ENCODE measurements around the gene RGP1.

The RGP1 gene, protein sequence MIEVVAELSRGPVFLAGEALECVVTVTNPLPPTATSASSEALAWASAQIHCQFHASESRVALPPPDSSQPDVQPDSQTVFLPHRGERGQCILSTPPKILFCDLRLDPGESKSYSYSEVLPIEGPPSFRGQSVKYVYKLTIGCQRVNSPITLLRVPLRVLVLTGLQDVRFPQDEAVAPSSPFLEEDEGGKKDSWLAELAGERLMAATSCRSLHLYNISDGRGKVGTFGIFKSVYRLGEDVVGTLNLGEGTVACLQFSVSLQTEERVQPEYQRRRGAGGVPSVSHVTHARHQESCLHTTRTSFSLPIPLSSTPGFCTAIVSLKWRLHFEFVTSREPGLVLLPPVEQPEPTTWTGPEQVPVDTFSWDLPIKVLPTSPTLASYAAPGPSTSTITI

DNA sequence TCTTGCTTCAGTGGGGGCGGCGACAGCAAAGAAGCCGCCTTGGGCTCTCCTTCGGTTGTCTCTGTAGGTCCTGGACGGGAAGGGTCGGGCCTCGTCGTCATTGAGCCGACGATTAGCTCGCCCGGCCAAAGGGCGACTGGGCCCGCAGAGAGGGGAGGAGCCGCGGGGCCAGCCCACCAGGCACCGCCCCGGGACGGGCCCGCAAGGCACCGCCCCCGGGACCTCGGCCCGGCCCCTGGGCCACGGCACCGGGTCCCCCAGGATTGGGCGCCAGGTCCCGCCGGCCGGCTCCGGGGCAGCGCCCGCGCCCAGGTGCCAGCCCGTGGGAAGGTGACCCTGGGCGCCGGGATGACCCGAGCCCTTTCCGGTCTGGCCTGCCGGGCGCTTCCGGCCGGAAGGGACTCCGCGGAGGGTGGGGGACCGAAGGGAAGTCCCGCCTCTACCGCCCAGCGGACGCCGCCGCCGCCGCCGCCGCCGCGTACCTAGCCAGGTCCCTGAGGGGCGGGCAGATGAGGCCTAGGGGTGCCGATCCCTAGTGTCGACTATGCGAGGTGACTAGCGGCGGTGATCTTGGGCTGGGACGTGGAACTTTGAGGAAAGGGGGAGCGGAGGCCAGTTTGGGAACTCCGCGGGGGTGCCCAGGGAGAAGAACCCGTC lies at the start of gene RGP1, which contains the start of gene GBA2:
TSS of gene RGP1 (plus strand) at position 430 of the 657 bp plus-strand sequence. CDS start 469 bp downstream, outside the sequence.
TSS of gene GBA2 (minus strand) at position 371 of the 657 bp plus-strand sequence. CDS start 524 bp downstream, outside the sequence.
- peak in 1 of 2 donors; percentile 47 for DNase-seq (ENCODE audit: low read depth in 2 of 2, low spot score in 1 of 2)

DNA sequence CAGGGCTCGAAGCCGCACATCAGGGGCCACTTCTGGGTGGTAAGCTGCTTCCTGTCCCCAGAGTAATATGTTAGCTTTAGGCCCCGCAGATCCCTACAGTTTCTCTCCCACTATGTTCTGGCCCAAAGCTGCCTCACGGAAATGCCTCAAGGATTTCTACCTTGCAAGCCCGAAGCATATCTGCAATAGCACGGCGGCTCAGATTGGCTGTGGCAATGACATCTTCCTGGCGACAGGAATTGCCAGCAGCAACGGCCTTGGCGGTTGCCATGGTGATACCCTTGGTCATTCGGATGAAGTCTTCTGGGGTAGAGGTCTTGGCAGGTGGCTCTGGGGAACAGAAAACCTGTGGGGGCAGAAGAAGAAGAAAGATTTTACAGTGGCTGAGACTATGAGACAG lies 49.1 kb upstream of the RGP1 start:
- DNase-seq (ENCODE audit: low read depth in 2 of 2, low spot score in 1 of 2): no peak

DNA sequence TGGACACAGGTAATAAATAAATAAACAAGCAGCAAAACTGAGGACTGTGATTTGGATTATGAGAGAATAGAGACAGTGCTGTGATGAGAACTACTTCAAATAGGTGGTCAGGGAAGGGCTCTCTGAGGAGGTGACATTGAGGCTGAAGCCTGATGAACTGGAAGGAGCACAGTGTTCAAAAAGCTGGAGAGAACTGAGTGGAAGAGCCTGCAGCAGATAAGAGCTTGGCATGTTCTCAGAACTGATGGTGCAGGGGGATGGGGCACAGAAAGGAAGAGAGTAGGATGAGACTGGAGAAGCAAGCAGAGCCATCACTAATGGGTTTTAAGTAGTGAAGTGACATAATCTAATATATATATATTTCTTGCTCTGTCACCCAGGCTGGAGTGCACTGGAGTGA lies 48.1 kb upstream of the RGP1 start:
- no peak for DNase-seq (ENCODE audit: low read depth in 2 of 2, low spot score in 1 of 2)

GRCh38 chr9:35702696-35703095 lies 46.4 kb upstream of the RGP1 start:
- no peak for DNase-seq (ENCODE audit: low read depth in 2 of 2, low spot score in 1 of 2)

- no peak for DNase-seq (ENCODE audit: low read depth in 2 of 2, low spot score in 1 of 2)
Measured at GRCh38 chr9:35703906-35704672, 45.0 kb upstream of the RGP1 start.

DNA sequence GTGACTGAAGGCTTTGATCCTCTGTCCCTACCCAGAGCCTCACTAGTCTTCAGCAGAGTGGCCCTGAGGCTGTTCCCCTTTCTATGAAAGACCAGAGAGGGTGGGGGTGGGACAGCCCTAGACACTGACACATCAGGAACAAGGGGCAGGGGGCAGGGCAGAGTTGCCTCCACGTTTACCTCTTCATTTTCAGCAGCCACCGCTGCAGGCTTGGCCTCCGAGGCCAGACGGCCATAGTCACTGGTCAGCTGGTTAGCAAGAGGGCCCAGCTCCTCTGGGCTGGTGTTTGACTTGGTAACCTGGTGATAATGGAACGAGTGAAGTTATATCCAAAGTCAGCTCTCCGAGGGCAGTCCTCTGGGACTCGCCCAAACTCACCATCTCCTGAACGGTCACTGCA lies 43.7 kb upstream of the RGP1 start:
- no peak for DNase-seq (ENCODE audit: low read depth in 2 of 2, low spot score in 1 of 2)

- no peak for DNase-seq (ENCODE audit: low read depth in 2 of 2, low spot score in 1 of 2)
Measured at GRCh38 chr9:35705836-35706430, 43.2 kb upstream of the RGP1 start.

- DNase-seq (ENCODE audit: low read depth in 2 of 2, low spot score in 1 of 2): no peak
Measured at GRCh38 chr9:35706951-35707350, 42.1 kb upstream of the RGP1 start.

GRCh38 chr9:35708146-35708545 lies 40.9 kb upstream of the RGP1 start:
- DNase-seq (ENCODE audit: low read depth in 2 of 2, low spot score in 1 of 2): no peak

DNA sequence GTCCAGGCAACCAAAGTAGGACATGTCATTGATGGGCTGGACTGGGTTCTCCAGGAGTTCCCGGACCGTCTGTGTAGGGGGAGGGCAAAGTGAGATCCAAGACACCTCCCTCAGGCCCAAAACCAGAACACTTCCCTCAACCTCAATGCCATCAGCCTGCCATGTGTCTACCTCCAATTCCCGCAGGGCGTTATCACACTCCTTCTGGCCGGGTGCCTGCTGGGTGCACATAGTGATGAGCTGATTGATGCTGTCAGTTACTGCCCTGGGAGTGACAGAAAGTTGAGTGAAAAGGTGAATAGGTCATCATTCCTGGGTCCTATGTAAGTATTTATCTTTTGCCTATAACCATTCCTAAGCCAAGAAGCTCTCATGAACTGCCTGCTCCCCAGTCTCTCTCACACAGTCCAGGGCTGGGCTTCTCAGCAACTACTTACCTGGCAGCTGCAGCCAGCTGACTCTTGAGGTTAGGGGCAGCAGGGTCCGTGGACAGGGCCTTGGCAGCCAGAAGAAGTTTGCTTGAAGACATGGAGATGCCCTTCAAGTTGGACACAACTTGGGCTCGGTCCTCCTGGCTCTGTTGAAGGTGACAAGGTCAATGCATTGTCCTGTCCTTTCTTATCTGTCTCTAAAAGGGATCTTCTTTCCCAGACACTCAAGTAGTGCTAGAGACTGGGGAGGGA lies 38.1 kb upstream of the RGP1 start:
- DNase-seq (ENCODE audit: low read depth in 2 of 2, low spot score in 1 of 2): no peak

DNA sequence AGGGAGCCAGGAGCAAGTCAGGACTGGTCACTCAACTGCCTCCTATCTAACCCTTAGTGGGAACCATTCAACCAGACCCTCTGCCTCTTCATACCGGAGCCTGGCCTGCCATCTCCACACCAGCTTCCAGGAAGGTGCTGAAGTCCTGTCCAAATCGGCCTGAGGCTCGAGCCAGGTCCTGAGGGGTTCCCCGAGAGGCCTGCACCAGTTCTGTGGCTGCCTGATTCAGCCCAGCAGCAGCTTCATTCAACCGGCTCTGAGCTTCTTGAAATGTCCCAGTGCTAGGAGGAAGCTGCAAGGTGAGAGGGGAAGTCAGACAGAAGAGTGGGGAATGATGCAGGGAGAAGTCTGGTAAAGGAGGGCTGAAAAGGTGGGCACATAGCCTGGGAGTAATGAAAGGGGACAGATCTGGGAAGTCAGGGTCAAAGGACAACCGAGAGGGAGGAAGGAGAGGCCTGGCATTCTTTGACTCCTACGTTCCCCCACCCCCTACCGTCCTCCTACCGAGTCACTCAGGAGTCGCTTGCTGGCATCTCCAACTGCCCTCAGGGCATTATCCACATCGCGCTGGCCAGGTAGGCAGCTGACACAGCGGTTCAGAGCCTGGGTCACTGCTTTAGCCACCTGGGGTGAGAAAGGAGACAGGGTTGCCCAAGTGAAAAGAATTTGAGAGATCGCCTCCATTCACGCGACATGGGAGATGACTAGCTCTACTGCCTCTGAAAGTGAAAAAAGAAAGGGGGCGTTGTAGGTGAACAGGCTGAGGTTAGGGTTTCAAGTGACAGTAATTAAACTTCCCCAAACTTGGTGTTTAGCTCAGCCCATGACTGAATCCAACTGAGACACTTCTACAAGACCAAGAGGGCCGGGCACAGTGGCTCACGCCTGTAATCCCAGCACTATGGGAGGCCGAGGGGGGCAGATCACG lies 37.3 kb upstream of the RGP1 start:
- DNase-seq (ENCODE audit: low read depth in 2 of 2, low spot score in 1 of 2): no peak

DNA sequence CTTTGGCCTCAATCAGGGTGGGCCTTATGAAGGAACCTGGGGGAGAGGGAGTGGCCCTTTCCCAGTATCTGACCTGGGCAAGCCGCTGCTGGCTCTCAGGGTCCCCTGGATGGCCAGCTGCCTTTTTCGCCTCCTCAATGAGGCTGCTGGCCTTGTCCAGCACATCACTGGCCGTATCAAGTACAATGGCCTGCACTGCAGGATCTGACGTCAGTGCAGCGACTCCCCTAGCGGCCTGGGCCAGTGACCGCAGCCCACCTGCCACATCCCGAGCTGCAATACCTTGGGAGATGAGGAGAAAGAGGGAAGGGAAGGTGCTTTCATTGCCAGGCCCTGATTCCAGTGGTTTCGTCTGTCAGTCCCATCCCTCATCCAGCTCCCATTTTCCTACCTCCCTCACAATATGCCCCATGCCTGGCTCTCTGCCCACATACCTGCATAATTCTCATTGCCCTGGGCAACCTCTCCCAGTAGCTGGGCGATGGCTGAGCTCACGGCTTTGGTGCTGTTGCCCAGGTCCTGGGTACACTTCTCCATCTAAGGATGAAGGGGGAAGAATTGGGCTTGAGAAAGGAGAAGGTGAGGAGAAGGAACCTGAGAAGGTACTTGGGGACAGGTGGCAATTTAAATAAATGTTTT lies 36.2 kb upstream of the RGP1 start:
- no peak for DNase-seq (ENCODE audit: low read depth in 2 of 2, low spot score in 1 of 2)

- no peak for DNase-seq (ENCODE audit: low read depth in 2 of 2, low spot score in 1 of 2)
Measured at GRCh38 chr9:35713578-35713977, 35.5 kb upstream of the RGP1 start.

DNA sequence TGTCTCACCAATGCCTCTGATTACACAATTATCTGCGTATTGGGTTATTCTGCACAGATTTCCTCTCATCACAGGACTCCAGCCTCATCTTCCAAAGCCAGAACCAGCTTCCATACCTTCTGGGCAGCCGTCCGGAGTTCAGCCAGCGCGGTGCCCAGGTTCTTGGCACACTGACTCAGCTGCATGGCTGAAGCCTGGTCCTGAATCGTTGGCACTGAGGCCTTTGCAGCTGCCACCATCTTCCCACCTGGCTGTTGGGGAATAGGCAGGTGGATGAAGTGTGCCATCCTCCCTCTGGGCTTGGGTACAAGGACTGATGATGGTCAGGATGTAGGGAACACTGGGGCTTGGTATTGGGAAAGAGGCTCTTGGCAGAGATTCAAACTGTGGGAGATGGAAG lies 35.0 kb upstream of the RGP1 start:
- no peak for DNase-seq (ENCODE audit: low read depth in 2 of 2, low spot score in 1 of 2)

DNA sequence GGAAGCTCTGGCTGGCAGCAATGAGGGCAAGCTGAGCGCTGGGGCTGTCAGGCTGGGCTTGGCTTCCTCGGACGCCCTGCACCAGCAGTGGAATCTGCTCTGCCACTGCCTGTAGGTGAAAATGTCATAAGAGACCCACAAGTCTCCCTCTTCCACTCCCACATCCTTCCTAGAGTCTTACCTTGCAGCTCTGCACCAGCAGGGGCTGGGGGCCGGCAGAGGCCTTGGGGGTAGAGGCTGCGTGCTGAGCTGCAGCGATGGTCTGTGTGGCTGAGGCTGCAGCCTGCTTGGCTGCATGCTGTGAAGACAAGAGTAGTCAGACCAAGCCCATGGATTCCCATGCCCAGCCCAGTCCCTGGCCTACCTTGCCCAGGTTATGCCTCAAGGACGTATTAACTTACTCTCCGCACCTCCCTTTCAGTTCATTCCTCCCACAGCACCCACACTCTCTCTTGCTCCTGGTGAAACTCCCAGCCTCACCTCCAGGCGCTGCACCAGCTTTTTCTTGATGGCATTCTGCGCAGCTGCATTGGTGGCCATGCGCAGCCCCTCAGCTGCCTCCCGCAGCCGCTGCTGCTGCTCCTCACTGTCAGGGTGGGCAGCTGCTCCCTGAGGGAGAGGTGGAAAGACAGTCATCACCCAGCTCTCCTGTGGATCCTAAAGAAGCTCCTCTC lies 34.4 kb upstream of the RGP1 start:
- no peak for DNase-seq (ENCODE audit: low read depth in 2 of 2, low spot score in 1 of 2)

DNA sequence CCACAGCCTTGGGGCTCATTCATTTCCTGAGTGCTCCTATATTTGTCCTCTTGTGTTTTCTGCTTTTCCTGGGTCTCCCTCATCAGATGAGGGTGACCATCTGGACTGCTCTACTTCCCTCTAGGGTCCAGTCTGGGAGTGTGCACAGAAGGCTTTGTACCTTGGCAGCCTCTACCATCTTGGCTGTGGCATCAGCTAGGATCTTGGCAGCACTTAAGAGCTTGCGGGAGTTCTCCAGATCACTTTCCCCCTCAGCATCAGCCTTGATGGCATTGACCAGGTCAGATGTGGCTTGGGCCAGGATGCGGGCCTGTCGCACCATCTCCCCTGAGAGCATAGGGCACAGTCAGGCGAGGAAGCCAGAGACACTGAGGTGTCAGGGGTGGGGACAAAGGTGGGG lies 32.9 kb upstream of the RGP1 start:
- no peak for DNase-seq (ENCODE audit: low read depth in 2 of 2, low spot score in 1 of 2)

DNA sequence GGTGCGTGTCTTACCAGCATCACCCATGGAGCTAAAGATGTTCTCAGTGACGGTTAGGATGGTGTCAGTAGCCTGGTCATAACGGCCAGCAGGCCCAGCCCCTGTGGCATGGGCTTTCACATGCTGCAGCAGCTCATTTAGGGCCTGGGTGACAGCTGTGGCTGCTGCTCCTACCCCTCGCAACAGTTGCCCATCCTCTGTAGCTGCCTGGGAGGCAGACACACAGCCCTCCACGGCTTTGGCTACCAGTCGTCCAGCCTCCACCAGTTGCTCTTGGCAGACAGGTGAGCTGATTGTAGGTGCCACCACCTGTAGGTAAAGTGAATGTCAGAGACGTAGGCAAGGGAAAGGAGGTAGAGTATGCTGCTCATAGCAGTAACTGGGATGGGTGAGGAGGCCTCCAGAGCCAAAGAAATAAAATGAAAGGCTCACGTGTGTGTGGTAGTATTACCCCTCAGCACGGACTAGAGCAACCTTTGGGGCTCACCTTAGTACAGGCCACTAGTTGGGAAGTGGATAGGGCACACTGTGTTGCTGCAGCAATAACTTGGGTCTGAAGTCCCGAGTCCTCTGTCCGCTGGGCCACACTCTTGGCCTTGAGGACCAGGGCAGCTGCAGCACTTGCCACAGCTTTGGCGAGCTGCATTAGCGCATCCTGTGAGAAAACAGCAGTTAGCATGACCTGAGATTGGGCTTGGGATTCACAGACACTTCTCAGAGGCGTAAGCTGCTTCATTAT lies 31.8 kb upstream of the RGP1 start:
- DNase-seq (ENCODE audit: low read depth in 2 of 2, low spot score in 1 of 2): no peak
